ENCODE measurements around the gene RLF.
"Not testable (repeated sequence)": the region's sequence is repeated elsewhere in the genome, so short reads cannot be mapped to it uniquely, and the experiment has no call there.

Gene RLF

GRCh38 chr1:40174788-40175187, 13.6 kb downstream of the RLF start:
- no peak for DNase-seq (ENCODE audit: low spot score)
- TF ChIP-seq CTCF (IDR thresholded peaks at IDR 0.05; ENCODE audit: extremely low read depth, missing control alignments): no peak

- not testable (repeated sequence) for DNase-seq (ENCODE audit: low spot score)
Observed at GRCh38 chr1:40176989-40177388, 15.8 kb downstream of the RLF start.

GRCh38 chr1:40178200-40178599, 17.0 kb downstream of the RLF start:
- TF ChIP-seq CTCF (IDR thresholded peaks at IDR 0.05; ENCODE audit: extremely low read depth, missing control alignments): no peak
- no peak for DNase-seq (ENCODE audit: low spot score)

- no peak for TF ChIP-seq CTCF (IDR thresholded peaks at IDR 0.05; ENCODE audit: extremely low read depth, missing control alignments)
- DNase-seq (ENCODE audit: low spot score): no peak
Observed at GRCh38 chr1:40179496-40180089, 18.4 kb downstream of the RLF start.

DNA sequence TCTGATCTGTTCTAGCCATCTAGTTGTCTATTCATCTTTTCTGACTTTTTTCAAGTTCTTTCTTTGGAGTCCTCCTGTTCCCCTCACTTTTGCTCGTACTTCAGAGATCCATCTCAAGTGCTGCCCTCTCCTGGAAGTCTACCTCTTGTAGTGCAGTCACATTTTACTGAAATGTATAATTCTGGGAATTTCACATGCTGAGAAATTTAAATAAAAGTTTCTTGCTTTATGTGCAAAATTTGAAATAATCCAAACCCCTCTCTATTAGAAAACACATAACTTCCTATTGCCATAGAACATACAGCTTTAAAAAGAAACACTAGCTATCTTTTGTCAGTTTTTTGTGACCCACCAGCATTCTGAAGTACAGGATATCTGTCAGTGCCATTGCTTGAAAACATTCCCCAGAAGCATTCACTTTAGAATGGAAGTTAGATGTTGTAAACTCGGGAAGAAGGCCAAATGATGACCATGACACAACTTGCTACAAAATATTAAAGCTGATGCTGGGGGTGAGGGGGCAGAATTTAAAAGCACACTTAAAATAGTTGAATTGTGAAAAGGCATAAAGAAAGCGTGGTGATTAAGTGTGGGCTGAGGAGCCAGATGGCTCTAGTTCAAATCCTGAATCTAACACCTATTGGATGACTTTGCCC, 22.0 kb downstream of the RLF start:
- no peak for DNase-seq (ENCODE audit: low spot score)

DNA sequence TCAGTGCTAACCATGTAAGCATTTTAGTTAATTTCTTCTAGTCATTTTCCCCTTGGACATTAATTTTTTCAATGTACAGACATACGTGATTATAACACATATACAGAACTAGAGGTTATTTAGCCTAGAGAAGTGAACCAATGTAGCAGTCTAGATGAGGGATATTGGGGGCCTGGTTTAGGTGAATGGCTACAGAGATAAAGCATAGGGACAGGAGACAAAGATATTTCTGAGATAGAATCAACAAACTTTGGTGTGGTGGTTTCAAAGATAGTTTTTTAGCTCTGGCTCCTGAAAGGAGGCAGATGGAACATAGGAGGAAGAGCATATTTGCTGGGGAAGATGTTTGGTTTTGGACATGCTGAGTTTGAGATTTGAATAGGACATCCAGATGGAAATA, 23.0 kb downstream of the RLF start:
- no peak for TF ChIP-seq CTCF (IDR thresholded peaks at IDR 0.05; ENCODE audit: extremely low read depth, missing control alignments)
- no peak for DNase-seq (ENCODE audit: low spot score)

More for the DNA sequence above, 22.0 kb downstream of the RLF start:
- peak; percentile 56 for TF ChIP-seq CTCF (IDR thresholded peaks at IDR 0.05; ENCODE audit: extremely low read depth, missing control alignments)

- TF ChIP-seq CTCF (IDR thresholded peaks at IDR 0.05; ENCODE audit: extremely low read depth, missing control alignments): no peak
- DNase-seq (ENCODE audit: low spot score): peak; percentile 73
Observed at GRCh38 chr1:40185951-40186864, 25.0 kb downstream of the RLF start.

Measured in GM20000 (cell line).